ENCODE measurements around the gene UBL4A.

GRCh38 chrX:154509455-154509854 is 23.0 kb upstream of the UBL4A start:
- no peak for TF ChIP-seq CTCF (IDR thresholded peaks at IDR 0.05)
- no peak for TF ChIP-seq POLR2A (IDR thresholded peaks at IDR 0.05)
- no peak for TF ChIP-seq POLR2AphosphoS5 (IDR thresholded peaks at IDR 0.05; ENCODE audit: insufficient read depth in 1 of 2, low read depth in 1 of 2)
